GM12872 (cell line): ENCODE measurements around the gene MARCHF3.

Experiments used
- CTCF ChIP-seq: IDR thresholded peaks from 3 replicates; pipeline ENCODE4 v1.5.1; 2011; ENCODE audit warnings: low read depth, mild to moderate bottlenecking, low read length, moderate library complexity; ENCODE audit not compliant: insufficient read depth

The MARCHF3 gene

GRCh38 chr5:127070243-127070642 is 39.9 kb upstream of the MARCHF3 start:
- no peak for TF ChIP-seq CTCF

GRCh38 chr5:127068493-127069214 is 38.3 kb upstream of the MARCHF3 start:
- no peak for TF ChIP-seq CTCF

- TF ChIP-seq CTCF = no peak
Measured at GRCh38 chr5:127066721-127067120, 36.4 kb upstream of the MARCHF3 start.

GRCh38 chr5:127064253-127064840 is 34.0 kb upstream of the MARCHF3 start:
- TF ChIP-seq CTCF = no peak

- TF ChIP-seq CTCF = no peak
Measured at GRCh38 chr5:127063257-127063913, 33.0 kb upstream of the MARCHF3 start.

- no peak for TF ChIP-seq CTCF
Measured at GRCh38 chr5:127061956-127062355, 31.6 kb upstream of the MARCHF3 start.

- TF ChIP-seq CTCF = no peak
Measured at GRCh38 chr5:127061537-127061936, 31.2 kb upstream of the MARCHF3 start.
